Measurements from ENCODE around the gene ZCCHC2.

The ZCCHC2 gene

GRCh38 chr18:62512532-62512931, 10.3 kb upstream of the ZCCHC2 start:
- DNase-seq = no peak

GRCh38 chr18:62512996-62513395, 9.8 kb upstream of the ZCCHC2 start:
- no peak for DNase-seq

- no peak for DNase-seq
Observed at GRCh38 chr18:62514570-62514969, 8.3 kb upstream of the ZCCHC2 start.

- no peak for DNase-seq
Observed at GRCh38 chr18:62516242-62516641, 6.6 kb upstream of the ZCCHC2 start.

- no peak for DNase-seq
Observed at GRCh38 chr18:62518460-62519375, 4.1 kb upstream of the ZCCHC2 start.

- DNase-seq = no peak
Observed at GRCh38 chr18:62519684-62520083, 3.1 kb upstream of the ZCCHC2 start.

GRCh38 chr18:62521082-62521481, 1.7 kb upstream of the ZCCHC2 start:
- no peak for DNase-seq

DNA sequence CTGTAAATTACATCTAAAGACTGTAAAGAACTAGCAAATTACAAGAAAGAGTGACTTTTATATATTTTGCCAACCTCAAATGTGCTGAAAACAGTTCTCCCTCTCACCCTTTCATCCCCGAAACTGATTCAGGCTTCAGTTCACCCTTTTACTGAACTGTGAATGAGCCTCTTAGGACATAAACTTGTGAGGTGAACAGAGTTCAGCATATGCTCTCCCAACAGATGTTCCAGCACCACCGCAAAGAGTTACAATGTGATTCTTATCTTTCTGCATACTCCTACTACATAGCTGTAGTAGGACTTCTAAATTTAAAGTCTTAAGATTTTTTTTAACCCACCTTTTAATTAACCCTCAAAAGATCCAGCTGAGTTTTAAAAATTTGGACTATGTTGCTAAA, 1.2 kb upstream of the ZCCHC2 start:
- DNase-seq = no peak

- DNase-seq = no peak
Observed at GRCh38 chr18:62522178-62522503, 684 bp upstream of the ZCCHC2 start.

DNA sequence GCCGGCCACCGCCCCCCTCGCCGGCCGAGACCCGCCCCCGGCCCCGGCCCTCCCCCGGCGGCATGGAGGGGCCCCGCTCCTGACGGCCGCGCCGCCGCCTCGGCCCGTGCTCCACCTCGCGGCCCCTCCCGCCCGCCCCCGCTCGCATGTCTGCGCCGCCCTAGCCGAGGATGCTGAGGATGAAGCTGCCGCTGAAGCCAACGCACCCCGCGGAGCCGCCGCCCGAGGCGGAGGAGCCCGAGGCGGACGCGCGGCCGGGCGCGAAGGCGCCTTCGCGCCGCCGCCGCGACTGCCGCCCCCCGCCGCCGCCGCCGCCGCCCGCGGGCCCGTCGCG, 397 bp downstream of the ZCCHC2 start:
- DNase-seq = peak; percentile 38

DNA sequence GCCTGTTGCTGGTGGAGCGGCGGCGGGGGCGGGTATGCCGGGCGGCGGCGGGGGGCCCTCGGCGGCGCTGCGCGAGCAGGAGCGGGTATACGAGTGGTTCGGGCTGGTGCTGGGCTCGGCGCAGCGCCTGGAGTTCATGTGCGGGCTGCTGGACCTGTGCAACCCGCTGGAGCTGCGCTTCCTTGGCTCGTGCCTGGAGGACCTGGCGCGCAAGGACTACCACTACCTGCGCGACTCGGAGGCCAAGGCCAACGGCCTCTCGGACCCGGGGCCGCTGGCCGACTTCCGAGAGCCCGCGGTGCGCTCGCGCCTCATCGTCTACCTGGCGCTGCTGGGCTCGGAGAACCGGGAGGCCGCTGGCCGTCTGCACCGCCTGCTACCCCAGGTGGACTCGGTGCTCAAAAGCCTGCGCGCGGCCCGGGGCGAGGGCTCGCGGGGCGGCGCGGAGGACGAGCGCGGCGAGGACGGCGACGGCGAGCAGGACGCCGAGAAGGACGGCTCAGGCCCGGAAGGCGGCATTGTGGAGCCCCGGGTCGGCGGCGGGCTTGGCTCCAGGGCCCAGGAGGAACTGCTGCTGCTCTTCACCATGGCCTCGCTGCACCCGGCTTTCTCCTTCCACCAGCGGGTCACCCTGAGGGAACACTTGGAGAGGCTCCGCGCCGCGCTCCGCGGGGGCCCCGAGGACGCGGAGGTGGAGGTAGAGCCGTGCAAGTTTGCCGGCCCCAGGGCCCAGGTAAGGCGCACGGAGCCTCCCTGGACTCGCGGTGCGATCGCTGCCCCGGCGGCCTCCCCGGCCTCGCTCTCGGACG, 1.0 kb downstream of the ZCCHC2 start:
- no peak for DNase-seq

DNA sequence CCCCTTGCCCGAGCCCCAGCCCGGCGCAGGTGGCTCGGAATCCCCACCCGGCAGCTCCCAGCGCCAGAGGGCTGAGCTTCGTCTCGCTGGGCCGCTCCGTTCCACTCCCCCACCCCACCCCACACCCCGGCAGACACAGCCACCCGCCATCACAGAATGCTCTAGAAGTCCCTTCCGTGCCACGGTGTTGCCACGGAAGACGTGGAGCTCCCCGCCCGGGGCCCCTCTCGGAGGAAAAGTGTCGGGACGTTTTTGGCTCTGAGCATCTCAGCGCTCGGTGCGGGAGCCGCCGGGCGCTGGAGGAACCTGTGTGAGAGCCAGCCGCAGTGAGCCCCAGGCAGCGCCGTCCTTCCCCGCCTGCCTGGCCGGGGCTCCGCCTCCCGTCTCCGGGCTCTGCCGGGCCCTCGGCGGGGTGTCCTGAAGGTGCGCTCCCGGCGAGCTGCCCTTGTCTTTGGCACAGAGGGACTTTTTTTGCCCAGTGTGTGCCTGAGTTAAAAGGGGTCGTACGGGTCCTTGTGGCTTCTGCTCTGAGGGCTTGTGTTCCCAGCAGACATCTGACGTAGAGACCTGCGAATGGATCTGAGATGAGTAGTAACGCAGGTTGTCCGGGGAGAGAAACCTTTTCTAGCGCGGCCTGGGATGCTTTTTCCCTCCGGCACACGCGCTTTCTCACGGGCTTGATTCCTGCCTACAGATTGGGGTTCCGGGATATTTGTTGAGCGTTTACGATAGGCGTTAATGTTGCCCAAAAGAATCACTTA, 1.8 kb downstream of the ZCCHC2 start:
- no peak for DNase-seq

GRCh38 chr18:62525608-62526007, 2.8 kb downstream of the ZCCHC2 start:
- DNase-seq = no peak

- DNase-seq = peak; percentile 34
Observed at GRCh38 chr18:62526098-62527025, 3.5 kb downstream of the ZCCHC2 start.

DNA sequence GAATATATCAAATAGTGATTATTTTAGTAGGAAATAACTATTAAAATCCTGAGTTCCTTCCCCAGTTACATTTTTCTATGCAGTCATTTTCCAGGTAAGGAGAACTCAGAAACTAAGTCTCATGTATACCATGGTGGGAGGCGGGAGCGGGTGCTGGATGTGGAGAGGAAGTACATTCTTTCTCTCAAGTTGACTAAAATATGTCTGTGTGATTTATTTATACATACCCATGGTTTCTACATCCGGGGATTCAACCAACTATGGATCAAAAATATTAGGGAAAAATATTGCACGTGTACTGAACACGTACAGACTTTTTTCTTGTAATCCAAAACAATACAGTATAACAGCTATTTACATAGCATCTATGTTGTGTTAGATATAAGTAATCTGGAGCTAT, 6.8 kb downstream of the ZCCHC2 start:
- DNase-seq = no peak

DNA sequence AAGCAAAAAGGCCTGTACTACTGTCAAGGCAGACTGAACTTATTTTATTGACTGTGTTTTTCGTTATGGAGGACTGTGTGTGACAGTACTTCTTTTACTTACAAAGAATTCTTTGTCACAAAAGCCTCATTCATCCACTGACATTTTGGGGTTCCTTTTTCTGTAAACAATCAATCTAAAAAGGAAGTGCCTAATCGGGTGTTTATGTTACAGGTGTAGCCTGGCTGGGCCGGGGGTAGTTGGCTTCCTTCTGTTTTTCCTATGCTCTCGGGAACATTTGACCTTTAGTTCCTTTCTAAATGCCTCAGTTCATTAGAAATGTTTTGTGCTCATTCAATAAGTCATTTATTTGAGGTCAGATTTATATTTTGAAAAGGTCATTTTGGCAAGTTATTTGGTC, 8.3 kb downstream of the ZCCHC2 start:
- DNase-seq = no peak

DNA sequence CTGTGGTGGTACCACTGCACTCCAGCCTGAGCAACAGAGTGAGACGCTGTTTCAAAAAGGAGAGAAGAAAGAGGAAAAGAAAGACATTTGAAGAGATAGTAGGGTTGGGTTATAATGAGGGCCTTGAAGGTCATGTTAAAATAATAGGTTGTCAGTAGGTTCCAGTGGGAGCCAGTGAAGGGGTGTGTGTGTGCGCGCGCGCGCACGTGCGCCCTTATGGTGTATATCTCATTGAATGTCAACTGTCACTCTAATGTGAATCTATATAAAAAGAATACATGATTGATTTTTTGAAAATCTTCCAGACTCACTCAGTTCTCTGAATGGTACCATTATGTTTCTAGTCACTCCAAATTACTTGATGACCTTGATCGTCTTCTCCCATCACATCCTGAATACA, 9.1 kb downstream of the ZCCHC2 start:
- no peak for DNase-seq

DNA sequence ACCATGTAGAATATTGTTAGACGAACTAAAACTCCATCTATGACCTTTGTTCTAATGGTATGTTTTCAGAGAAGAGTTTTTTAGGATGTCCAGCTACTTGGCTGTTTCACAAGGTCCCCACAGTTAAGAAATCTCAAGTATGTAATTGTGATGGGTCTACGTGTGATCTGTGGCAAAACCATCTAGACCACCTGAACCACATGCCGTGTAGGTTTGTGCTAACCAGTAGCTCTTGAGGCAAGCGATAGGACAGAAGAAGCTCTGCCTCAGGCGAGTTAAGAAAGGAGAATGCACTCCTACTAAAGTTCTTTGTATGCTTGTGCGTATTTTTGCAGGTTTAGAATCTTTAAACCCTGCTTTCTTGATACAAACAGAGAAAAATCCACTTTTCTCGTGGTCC, 13.2 kb downstream of the ZCCHC2 start:
- no peak for DNase-seq

- DNase-seq = no peak
Observed at GRCh38 chr18:62537042-62537894, 14.4 kb downstream of the ZCCHC2 start.

- DNase-seq = no peak
Observed at GRCh38 chr18:62537946-62538345, 15.1 kb downstream of the ZCCHC2 start.

- no peak for DNase-seq
Observed at GRCh38 chr18:62538881-62539280, 16.1 kb downstream of the ZCCHC2 start.
